Measurements from ENCODE around the gene TUBAL3. TPM values are rescaled to one million over a fixed set of nuclear protein-coding genes. Genes with fewer than 3 reads are reported as not detected.

The TUBAL3 gene
- polyA plus RNA-seq, 1 of the 3 experiments (the other 2 are of a cell fraction), result not detected

- DNase-seq, result no peak
- Histone ChIP-seq H3K36me3 (replicated peaks in 1 of 2; ENCODE audit: control insufficient read depth in 1 of 2, insufficient read depth in 2 of 2, low read length in 1 of 2) (no peaks in the 10 kb centered on the region), H3K9ac (no peak overlapping the region), H3K27me3 (ENCODE audit: insufficient read depth) (peaks cover 14% of the 10 kb centered on the region; the same call in 1 of the 2 replicates), H3K4me1 (ENCODE audit: control insufficient read depth in 1 of 2, insufficient read depth in 2 of 2, low read depth in 1 of 2, low read length in 1 of 2) (no peaks in the 10 kb centered on the region), H3F3A (replicated peaks; ENCODE audit: insufficient read depth) (no peaks in the 10 kb centered on the region), H3K9me2 (no peaks in the 10 kb centered on the region), H3K4me2 (no peak overlapping the region), H3K4me3 (ENCODE audit: low read depth in 2 of 2, low read length in 1 of 2) (no peak overlapping the region), H3K9me3 (no peaks in the 10 kb centered on the region), H4K20me1 (ENCODE audit: insufficient read depth) (no peaks in the 10 kb centered on the region), H2AFZ (ENCODE audit: low read depth) (no peak overlapping the region), H3K79me2 (ENCODE audit: insufficient read depth) (no peaks in the 10 kb centered on the region), H3K27ac (ENCODE audit: low read depth in 2 of 2, low read length in 1 of 2) (no peak overlapping the region)
- 26% methylated on average over 4 of the region's 4 CpGs for WGBS (ENCODE audit: low lambda C conversion rate)
- ChIA-PET POLR2A (no interaction called here), CTCF (no interaction called here)
- TF ChIP-seq CTCF (IDR thresholded peaks at IDR 0.05) (no peak), NRF1 (IDR thresholded peaks at IDR 0.05; ENCODE audit: low read depth, low read length) (no peak)
Measured at GRCh38 chr10:5356302-5356763, 48.3 kb downstream of the TUBAL3 start.

GRCh38 chr10:5355594-5356301 is 48.9 kb downstream of the TUBAL3 start:
- H3K4me3 ChIP-seq (ENCODE audit: low read depth in 2 of 2, low read length in 1 of 2), result no peak overlapping the region
- peaks cover 13% of the 10 kb centered on the region; the same call in 1 of the 2 replicates for H3K27me3 ChIP-seq (ENCODE audit: insufficient read depth)
- H3K9me3 ChIP-seq, result no peaks in the 10 kb centered on the region
- CTCF ChIA-PET, result no interaction called here
- WGBS (ENCODE audit: low lambda C conversion rate), result 39% methylated on average over 6 of the region's 6 CpGs
- no peak overlapping the region for H3K4me2 ChIP-seq
- no peaks in the 10 kb centered on the region for H3K79me2 ChIP-seq (ENCODE audit: insufficient read depth)
- H2AFZ ChIP-seq (ENCODE audit: low read depth), result no peak overlapping the region
- DNase-seq, result no peak
- no peaks in the 10 kb centered on the region for H4K20me1 ChIP-seq (ENCODE audit: insufficient read depth)
- no peaks in the 10 kb centered on the region for H3F3A ChIP-seq (replicated peaks; ENCODE audit: insufficient read depth)
- H3K9ac ChIP-seq, result no peak overlapping the region
- TF ChIP-seq GABPA (IDR thresholded peaks at IDR 0.05; ENCODE audit: low read depth), result no peak
- TF ChIP-seq NRF1 (IDR thresholded peaks at IDR 0.05; ENCODE audit: low read depth, low read length), result no peak
- TF ChIP-seq MEF2A (IDR thresholded peaks at IDR 0.05; ENCODE audit: borderline replicate concordance, low read depth), result no peak
- TF ChIP-seq SMC3 (IDR thresholded peaks at IDR 0.05; ENCODE audit: low read depth, low read length), result no peak
- no peak for TF ChIP-seq TAF1 (IDR thresholded peaks at IDR 0.05; ENCODE audit: borderline replicate concordance, low read depth, low read length)
- TF ChIP-seq MAX (IDR thresholded peaks at IDR 0.05; ENCODE audit: low read depth), result no peak
- TF ChIP-seq RXRA (IDR thresholded peaks at IDR 0.05; ENCODE audit: borderline replicate concordance, low read depth), result no peak
- TF ChIP-seq USF2 (IDR thresholded peaks at IDR 0.05; ENCODE audit: borderline replicate concordance, low read depth, low read length), result no peak
- H3K4me1 ChIP-seq (ENCODE audit: control insufficient read depth in 1 of 2, insufficient read depth in 2 of 2, low read depth in 1 of 2, low read length in 1 of 2), result no peaks in the 10 kb centered on the region
- H3K9me2 ChIP-seq, result no peaks in the 10 kb centered on the region
- H3K27ac ChIP-seq (ENCODE audit: low read depth in 2 of 2, low read length in 1 of 2), result no peak overlapping the region
- POLR2A ChIA-PET, result no interaction called here
- no peaks in the 10 kb centered on the region for H3K36me3 ChIP-seq (replicated peaks in 1 of 2; ENCODE audit: control insufficient read depth in 1 of 2, insufficient read depth in 2 of 2, low read length in 1 of 2)

Data from SK-N-SH (cell line).